ENCODE results near the gene SLC38A1.

The SLC38A1 gene

GRCh38 chr12:46230983-46231382, 37.9 kb downstream of the SLC38A1 start:
- no peak for DNase-seq (ENCODE audit: low read depth)

- DNase-seq (ENCODE audit: low read depth), result no peak
Measured at GRCh38 chr12:46230306-46230705, 38.5 kb downstream of the SLC38A1 start.

- no peak for DNase-seq (ENCODE audit: low read depth)
Measured at GRCh38 chr12:46227616-46228015, 41.2 kb downstream of the SLC38A1 start.

GRCh38 chr12:46224386-46224785, 44.5 kb downstream of the SLC38A1 start:
- no peak for DNase-seq (ENCODE audit: low read depth)

GRCh38 chr12:46223047-46223446, 45.8 kb downstream of the SLC38A1 start:
- DNase-seq (ENCODE audit: low read depth), result no peak

GRCh38 chr12:46222636-46223035, 46.2 kb downstream of the SLC38A1 start:
- no peak for DNase-seq (ENCODE audit: low read depth)

GRCh38 chr12:46221255-46222128, 47.4 kb downstream of the SLC38A1 start:
- no peak for DNase-seq (ENCODE audit: low read depth)

- peak; percentile 51 for DNase-seq (ENCODE audit: low read depth)
Measured at GRCh38 chr12:46219877-46220655, 48.8 kb downstream of the SLC38A1 start.

GRCh38 chr12:46219132-46219876, 49.5 kb downstream of the SLC38A1 start:
- no peak for DNase-seq (ENCODE audit: low read depth)

- DNase-seq (ENCODE audit: low read depth), result no peak
Measured at GRCh38 chr12:46218322-46219095, 50.3 kb downstream of the SLC38A1 start.

GRCh38 chr12:46217541-46218321, 51.1 kb downstream of the SLC38A1 start:
- DNase-seq (ENCODE audit: low read depth), result peak; percentile 38

GRCh38 chr12:46214668-46215436, 54.0 kb downstream of the SLC38A1 start:
- peak; percentile 73 for DNase-seq (ENCODE audit: low read depth)

- DNase-seq (ENCODE audit: low read depth), result no peak
Measured at GRCh38 chr12:46212108-46212982, 56.5 kb downstream of the SLC38A1 start.

- no peak for DNase-seq (ENCODE audit: low read depth)
Measured at GRCh38 chr12:46210873-46211439, 57.9 kb downstream of the SLC38A1 start.

- DNase-seq (ENCODE audit: low read depth), result peak; percentile 66
Measured at GRCh38 chr12:46209914-46210872, 58.6 kb downstream of the SLC38A1 start.

- no peak for DNase-seq (ENCODE audit: low read depth)
Measured at GRCh38 chr12:46209170-46209569, 59.7 kb downstream of the SLC38A1 start.

GRCh38 chr12:46208370-46208769, 60.5 kb downstream of the SLC38A1 start:
- DNase-seq (ENCODE audit: low read depth), result no peak

Data from activated T-cell treated with anti-CD3 and anti-CD28 coated beads for 24 hours (primary cell).